Parathyroid adenoma (tissue), 2 donors: ENCODE data around the gene SCYGR5.

Source experiments
- H2AFZ ChIP-seq: fragments of 300-600 bp; sonication (generic); one replicate; pipeline ENCODE4 v1.7.0; 2017; ENCODE audit warnings: antibody characterized with exemption, mild to moderate bottlenecking
- H3K27ac ChIP-seq: fragments of 300-600 bp; sonication (generic); one replicate; pipeline ENCODE4 v1.7.0; 2017
- H3K27me3 ChIP-seq: fragments of 300-600 bp; sonication (generic); one replicate; pipeline ENCODE4 v1.7.0; 2017; ENCODE audit warnings: low read length; ENCODE audit not compliant: control insufficient read depth, insufficient read depth
- H3K36me3 ChIP-seq: fragments of 300-600 bp; sonication (generic); one replicate; pipeline ENCODE4 v1.7.0; 2017; ENCODE audit warnings: low read length; ENCODE audit not compliant: control insufficient read depth, insufficient read depth
- H3K4me1 ChIP-seq: fragments of 300-600 bp; sonication (generic); one replicate; pipeline ENCODE4 v1.7.0; 2017; ENCODE audit warnings: control low read depth
- H3K4me2 ChIP-seq: fragments of 300-600 bp; sonication (generic); one replicate; pipeline ENCODE4 v1.7.0; 2017; ENCODE audit warnings: low read length
- H3K4me3 ChIP-seq: fragments of 300-600 bp; sonication (generic); one replicate; pipeline ENCODE4 v1.7.0; 2017; ENCODE audit warnings: low read depth, low read length
- H3K79me2 ChIP-seq: fragments of 300-600 bp; sonication (generic); one replicate; pipeline ENCODE4 v1.7.0; 2017; ENCODE audit warnings: control low read depth
- H3K9ac ChIP-seq: fragments of 300-600 bp; sonication (generic); one replicate; pipeline ENCODE4 v1.7.0; 2017; ENCODE audit warnings: mild to moderate bottlenecking
- H3K9me3 ChIP-seq: fragments of 300-600 bp; sonication (generic); one replicate; pipeline ENCODE4 v1.7.0; 2017; ENCODE audit warnings: low read length; ENCODE audit not compliant: control insufficient read depth
- CTCF ChIP-seq: fragments of 300-600 bp; sonication (generic); IDR thresholded peaks from one replicate; pipeline ENCODE4 v1.7.0; 2017; ENCODE audit warnings: antibody characterized with exemption, mild to moderate bottlenecking
- donor health status: primary hyperparathyroidism.

SCYGR5 gene

DNA sequence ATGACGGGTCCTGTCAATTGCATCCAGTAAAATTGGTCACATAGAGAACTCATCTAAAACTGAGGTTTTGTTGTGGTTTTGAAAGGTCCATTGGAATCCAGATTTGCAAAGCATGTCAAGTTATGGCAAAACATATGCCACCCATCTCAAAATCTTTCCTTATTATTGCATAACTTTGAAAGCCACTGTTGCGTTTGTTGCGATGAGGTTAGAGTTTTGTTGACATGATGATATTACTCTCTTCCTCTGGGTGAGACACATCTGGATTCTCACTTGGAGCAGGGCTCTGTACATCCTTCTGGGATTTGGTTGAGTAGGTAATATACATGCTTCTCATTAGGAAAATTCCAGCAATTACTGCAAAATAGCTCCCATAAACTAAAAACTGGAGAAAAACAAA is 20.6 kb downstream of the SCYGR5 start:
- Histone ChIP-seq H2AFZ (no peak overlapping the region), H3K9ac (no peak overlapping the region), H3K36me3 (no peaks in the 10 kb centered on the region), H3K4me1 (no peaks in the 10 kb centered on the region), H3K4me2 (no peak overlapping the region), H3K27me3 (no peaks in the 10 kb centered on the region), H3K9me3 (no peaks in the 10 kb centered on the region), H3K79me2 (no peaks in the 10 kb centered on the region), H3K27ac (no peak overlapping the region), H3K4me3 (no peak overlapping the region)
- TF ChIP-seq CTCF: no peak

- Histone ChIP-seq H2AFZ (no peak overlapping the region), H3K4me1 (no peaks in the 10 kb centered on the region), H3K4me3 (no peak overlapping the region), H3K9ac (no peak overlapping the region), H3K9me3 (no peaks in the 10 kb centered on the region), H3K4me2 (no peak overlapping the region), H3K27ac (no peak overlapping the region), H3K36me3 (no peaks in the 10 kb centered on the region), H3K79me2 (no peaks in the 10 kb centered on the region), H3K27me3 (no peaks in the 10 kb centered on the region)
- TF ChIP-seq CTCF: no peak
Observed at GRCh38 chr2:227696990-227697679, 30.5 kb downstream of the SCYGR5 start.

- Histone ChIP-seq H3K9ac (no peak overlapping the region), H3K79me2 (no peaks in the 10 kb centered on the region), H3K27ac (no peak overlapping the region), H3K36me3 (no peaks in the 10 kb centered on the region), H3K4me2 (no peak overlapping the region), H3K4me1 (no peaks in the 10 kb centered on the region), H3K9me3 (no peaks in the 10 kb centered on the region), H3K4me3 (no peak overlapping the region), H2AFZ (no peak overlapping the region), H3K27me3 (no peaks in the 10 kb centered on the region)
- TF ChIP-seq CTCF: no peak
Observed at GRCh38 chr2:227701556-227701955, 35.0 kb downstream of the SCYGR5 start.

- Histone ChIP-seq H3K36me3 (no peaks in the 10 kb centered on the region), H3K4me1 (no peaks in the 10 kb centered on the region), H3K27ac (no peak overlapping the region), H3K9me3 (no peaks in the 10 kb centered on the region), H3K9ac (no peak overlapping the region), H3K79me2 (no peaks in the 10 kb centered on the region), H2AFZ (no peak overlapping the region), H3K27me3 (no peaks in the 10 kb centered on the region), H3K4me2 (no peak overlapping the region), H3K4me3 (no peak overlapping the region)
- no peak for TF ChIP-seq CTCF
Observed at GRCh38 chr2:227703280-227703732, 36.7 kb downstream of the SCYGR5 start.

GRCh38 chr2:227703961-227704360 is 37.4 kb downstream of the SCYGR5 start:
- H3K79me2 ChIP-seq: no peaks in the 10 kb centered on the region
- no peaks in the 10 kb centered on the region for H3K4me1 ChIP-seq
- no peak overlapping the region for H3K4me3 ChIP-seq
- H3K27me3 ChIP-seq: no peaks in the 10 kb centered on the region
- no peak overlapping the region for H3K9ac ChIP-seq
- H3K27ac ChIP-seq: no peak overlapping the region
- no peak for TF ChIP-seq CTCF
- no peaks in the 10 kb centered on the region for H3K36me3 ChIP-seq
- no peak overlapping the region for H2AFZ ChIP-seq
- no peak overlapping the region for H3K4me2 ChIP-seq
- H3K9me3 ChIP-seq: no peaks in the 10 kb centered on the region
